ENCODE data around the gene ARHGEF33.

Gene ARHGEF33

DNA sequence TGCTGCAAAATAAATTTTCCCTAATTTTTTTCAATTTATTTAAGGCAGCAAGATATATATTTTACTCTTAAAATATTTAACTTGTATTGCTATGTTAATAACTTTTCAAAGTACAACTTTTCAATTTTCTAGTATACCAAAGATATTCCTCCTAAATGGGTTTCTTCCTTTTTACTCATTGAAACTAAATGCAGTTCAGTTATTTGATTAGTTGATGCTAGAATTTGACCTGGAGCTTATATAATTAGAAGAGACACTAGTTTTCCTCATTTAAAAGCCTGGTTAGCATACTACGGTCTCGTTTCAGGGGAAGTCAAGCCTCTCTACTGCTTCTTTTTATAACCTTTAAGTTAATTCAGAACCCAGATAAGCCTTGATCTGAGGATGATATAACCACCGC lies at the start of gene ARHGEF33:
Gene ARHGEF33 (plus strand): TSS at position 301 of the 400 bp plus-strand sequence. CDS start 29,573 bp downstream, outside the sequence.
- no peak for DNase-seq

DNA sequence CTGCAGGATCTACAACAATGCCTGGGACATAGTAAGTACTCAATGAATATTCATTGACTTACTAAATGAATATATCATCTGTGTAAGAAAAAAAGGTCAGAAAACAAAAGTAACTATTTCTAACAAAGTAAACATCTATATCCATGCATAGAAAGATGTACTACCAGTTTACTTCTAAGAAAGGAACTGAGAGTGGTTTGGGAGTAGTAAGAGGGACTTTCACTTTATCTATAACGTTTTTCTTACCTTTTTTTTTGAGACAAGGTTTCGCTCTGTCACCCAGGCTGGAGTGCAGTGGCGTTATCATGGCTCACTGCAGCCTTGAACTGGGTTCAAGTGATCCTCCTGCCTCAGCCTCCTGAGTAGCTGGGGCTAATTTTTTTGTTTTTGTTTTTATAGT lies 39.6 kb upstream of the ARHGEF33 start:
- DNase-seq = no peak

DNA sequence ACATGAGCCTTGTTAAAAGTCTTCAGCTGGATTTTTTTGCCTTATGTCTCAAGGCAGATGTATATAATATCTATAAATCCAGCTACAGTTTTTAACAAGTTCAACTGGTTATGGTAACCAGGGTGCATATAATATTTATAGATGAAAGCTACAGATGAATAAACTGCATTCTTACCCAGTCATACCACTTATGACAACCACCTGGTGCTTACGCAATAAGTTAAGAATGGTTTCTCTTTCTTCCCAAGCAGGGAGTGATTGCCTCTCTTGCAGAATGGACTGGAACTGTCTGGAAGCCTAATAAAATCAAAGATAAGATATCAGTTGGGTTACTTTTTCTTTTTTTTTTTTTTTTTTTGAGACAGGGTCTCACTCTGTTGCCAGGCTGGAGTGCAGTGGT lies 33.5 kb upstream of the ARHGEF33 start:
- DNase-seq = no peak

DNA sequence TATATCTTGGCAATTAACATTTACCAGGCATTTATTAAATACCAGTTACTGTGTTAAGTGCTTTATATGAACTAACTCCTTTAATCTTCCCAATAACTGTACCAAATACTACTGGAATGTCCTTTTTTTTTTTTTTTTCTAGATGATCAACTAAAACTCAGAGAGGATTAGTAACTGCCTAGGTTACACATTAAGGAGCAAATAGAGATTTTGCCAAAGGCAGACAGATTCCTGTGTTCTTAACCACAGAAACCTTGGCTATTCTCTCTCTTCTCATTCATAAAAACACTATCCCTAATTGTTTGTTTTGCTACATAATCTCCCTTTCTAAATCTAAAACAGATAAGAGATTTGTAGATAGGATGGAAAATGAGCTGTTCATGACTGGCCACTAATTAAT lies 27.2 kb upstream of the ARHGEF33 start:
- no peak for DNase-seq

DNA sequence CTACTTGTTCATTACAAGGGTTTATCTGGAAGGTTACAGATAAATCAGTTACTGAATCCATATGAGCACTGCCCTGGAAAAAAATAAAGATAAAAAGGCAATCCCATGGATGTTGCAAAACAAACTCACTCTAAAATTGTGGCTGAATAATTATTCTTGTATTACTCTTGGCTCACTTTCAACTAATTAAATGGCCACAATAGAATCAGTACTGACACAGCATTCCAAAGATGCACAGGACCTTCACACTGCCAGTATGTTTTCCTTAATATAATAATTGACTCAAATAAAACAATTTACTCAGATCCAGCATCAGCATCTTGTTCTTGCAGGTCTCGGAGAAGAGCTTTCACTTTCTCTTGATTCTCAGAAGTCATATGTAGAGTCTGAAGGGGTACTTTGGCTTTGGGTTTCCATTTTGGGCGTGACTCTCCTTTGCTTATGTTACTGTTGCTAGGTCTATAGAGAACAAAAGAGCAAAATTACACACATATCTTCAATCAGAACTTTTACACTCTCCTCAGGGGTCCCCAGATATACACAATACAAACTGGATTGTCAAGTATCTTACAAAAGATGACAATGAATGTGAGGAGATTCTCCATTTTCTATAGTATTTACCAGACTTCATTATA lies 26.5 kb upstream of the ARHGEF33 start:
- no peak for DNase-seq

DNA sequence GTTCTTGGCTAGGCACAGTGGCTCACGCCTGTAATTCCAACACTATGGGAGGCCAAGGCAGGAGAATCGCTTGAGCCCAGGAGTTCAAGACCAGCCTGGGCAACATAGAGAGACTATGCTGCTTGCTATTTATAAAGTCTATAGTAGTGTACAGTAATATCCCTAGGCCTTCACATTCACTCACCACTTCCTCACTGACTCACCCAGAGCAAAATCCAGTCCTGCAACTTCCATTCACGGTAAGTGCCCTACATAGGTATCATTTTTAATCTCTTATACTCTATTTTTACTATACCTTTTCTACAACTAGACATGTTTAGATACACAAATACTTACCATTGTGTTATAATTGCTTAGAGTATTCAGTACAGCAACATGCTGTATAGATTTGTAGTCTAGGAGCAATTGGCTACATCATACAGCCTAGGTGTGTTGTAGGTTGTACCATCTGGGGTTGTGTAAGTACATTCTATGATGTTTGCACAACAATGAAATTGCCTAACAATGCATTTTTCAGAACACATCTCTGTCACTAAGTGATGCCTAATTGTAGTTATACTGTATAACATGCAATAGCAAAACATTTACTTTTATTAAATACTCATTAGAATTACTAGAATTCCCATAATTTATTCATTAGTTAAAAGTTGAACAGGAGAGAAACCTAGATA lies 22.8 kb upstream of the ARHGEF33 start:
- DNase-seq = no peak

DNA sequence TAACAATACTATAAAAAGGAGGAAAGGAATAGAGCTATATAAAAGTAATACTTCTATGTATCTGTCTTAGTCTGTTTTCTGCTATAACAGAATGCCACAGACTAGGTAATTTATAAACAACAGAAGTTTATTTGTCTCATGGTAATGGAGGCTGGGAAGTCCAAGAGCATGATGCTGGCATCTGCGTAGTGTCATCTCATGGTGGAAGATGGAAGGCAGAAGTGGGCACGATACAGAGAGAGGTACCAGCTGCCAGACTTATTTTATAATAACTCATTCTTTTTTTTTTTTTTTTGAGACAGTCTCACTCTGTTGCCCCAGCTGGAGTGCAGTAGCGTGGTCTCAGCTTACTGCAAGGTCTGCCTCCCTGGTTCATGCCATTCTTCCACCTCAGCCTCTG lies 18.2 kb upstream of the ARHGEF33 start:
- no peak for DNase-seq

DNA sequence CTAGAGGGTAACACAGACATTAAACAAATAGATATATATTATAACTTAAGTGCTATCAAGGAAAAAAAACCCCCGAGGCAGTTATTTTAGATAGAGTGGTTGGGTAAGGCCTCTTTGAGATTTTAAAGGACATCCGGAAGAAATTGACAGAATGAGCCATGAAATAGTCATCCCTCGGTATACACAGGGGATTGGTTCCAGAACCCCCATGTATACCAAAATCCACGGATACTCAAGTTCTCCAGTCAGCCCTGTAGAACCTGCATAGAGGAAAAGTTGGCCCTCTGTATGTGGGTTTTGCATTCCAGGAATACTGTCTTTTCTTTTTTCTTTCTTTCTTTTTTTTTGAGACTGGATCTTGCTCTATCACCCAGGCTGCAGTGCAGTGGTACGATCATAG lies 15.9 kb upstream of the ARHGEF33 start:
- DNase-seq = no peak

DNA sequence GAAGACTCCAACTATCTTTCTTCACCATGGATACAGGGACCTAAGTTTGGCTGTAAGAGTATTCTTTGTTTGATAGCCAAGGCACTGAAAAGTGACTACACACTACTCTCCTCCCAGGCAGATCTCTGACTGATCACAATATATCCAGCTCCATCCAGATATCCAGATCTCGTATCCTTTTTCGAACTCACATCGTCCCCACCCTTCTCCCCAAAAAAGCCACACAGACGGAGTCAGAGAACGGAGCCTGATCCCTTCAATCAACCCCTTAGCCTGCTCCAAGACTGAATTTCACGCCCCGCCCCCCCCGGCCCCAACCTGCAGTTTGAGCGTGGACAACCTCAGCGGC lies 14.5 kb upstream of the ARHGEF33 start:
- no peak for DNase-seq

DNA sequence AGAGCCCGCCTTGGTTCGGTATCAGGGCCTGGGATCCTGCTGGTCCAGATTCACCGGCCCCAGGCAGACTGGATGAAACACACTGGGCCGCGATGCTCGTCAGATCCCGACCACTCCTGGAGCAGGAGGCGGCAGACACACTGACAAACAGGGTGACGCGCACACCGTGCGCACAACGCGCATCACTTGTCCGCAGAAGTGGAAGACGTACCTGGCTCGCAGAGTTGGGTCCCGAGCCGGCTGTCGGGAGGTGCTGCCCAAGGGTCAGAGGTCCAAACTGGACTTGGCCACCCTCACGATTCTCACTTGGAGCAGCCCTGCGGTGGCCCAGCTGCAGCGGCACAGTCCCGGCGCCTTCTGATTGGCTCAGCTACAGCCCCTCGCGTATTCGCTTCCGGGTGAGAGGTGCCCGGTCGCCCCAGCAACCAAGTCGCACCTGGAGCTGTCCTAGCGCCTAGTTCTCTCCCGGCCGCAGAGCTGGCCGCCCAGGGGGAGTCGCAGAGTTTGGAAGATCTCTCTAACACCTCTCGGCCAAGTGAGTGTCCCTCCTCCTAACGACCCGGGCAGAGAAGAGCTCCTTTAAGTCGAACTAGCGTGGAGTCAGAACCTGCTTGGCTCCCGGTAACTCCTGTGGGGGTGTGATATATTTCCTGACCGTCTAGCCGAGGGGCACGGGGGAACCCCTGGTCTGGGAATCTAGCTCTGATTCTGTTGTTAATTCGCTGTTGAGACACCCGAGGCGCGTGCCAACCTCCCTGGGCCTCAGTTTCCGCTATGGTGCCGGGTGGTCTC lies 13.9 kb upstream of the ARHGEF33 start, which contains the start of the genes DHX57 and MORN2:
Gene DHX57 (minus strand): TSS at position 359 of the 792 bp plus-strand sequence. CDS start 7,529 bp downstream, outside the sequence.
Gene MORN2 (plus strand): TSS at position 401 of the 792 bp plus-strand sequence.
- DNase-seq = peak; percentile 82 to 84

DNA sequence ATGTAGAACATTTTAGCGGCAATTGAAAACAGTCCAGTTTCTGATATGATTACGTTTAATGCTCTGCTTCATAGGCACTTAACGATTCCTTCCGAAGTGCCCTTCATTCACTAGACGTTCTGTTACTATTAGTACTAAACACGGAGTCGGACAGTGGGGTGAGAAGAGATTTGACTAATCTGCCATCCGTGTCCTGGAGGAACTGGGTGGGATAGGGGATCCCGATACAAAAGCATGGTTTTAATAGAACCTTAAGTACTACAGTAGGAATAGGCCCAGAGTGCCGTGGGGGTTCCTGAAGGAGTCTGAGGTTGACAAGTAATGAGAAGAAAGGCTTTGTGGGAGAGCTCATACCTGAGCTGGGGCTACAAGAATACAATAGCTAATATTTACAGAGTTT lies 13.3 kb upstream of the ARHGEF33 start:
- no peak for DNase-seq

DNA sequence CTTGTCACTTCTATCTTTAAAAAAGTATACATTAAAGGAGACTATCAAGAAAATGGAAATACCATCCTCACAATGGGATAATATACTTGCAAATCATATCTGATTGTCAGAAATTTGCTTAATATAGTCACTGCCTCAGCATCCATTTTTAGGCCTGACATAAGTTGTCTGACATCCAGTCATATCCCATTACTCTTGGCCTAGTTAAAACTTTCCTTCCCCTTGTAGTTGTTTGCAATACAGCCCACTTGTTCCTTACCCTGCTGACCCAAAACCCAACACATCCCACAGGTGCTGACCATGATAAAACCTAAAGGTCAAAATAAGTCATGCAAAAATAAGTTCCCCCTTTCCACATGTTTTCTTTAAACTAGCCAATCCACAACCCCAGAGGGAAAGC lies 3.6 kb upstream of the ARHGEF33 start:
- no peak for DNase-seq

DNA sequence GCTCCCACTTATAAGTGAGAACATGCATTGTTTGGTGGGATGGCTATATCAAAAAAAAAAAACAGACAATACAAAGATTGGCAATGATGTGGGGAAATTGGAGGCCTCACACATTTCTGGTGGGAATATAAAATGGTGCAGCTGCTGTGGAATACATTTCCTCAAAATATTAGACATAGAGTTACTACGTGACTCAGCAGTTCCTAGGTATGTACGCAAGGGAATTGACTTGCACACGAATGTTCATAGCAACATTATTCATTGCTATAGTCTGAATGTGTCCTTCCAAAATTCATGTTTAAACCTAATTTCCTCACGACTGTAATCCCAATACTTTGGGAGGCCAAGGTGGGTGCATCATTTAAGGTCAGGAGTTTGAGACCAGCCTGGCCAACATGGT lies 2.3 kb upstream of the ARHGEF33 start:
- DNase-seq = no peak

DNA sequence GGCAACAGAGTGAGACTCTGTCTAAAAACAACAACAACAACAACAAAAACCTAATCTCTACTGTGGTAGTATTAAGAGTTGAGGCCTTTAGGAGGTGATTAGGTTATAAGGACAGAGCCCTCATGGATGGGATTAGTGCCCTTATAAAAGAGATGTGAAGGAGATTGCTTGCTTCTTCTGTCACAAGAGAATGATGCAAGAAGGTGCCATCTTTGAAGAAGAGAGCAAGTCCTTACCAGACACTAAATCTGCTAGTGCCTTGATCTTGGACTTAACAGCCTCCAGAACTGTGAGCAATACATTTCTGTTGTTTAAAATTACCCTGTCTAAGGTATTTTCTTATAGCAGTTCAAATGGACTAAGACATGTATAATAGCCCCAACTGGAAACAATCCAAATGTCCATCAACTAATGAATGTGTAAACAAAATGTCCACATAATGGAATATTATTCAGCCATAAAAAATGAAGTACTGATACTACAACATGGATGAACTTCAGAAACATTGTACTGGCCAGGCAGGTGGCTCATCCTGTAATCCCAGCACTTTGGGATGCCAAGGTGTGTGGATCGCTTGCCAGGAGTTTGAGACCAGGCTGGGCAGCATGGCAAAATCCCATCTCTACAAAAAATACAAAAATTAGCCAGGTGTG lies 1.6 kb upstream of the ARHGEF33 start:
- DNase-seq = no peak

DNA sequence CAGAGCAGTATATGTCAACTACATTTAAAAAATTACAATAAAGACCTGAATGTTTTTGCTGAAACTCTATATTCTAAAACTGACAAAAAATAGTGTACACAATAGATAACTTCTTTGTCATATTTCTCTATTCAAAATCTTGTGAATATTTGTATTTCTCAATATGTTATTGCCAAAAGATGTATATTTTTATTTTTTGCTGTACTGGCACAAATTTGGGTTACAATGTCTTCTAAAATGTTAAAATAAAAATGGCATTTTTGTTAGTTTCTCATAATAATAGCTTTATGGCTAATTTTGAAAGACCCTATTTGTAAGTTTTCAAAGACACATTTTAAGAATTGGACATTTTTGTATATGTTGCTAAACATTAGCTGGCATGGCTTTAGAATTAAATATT lies 630 bp upstream of the ARHGEF33 start:
- no peak for DNase-seq

DNA sequence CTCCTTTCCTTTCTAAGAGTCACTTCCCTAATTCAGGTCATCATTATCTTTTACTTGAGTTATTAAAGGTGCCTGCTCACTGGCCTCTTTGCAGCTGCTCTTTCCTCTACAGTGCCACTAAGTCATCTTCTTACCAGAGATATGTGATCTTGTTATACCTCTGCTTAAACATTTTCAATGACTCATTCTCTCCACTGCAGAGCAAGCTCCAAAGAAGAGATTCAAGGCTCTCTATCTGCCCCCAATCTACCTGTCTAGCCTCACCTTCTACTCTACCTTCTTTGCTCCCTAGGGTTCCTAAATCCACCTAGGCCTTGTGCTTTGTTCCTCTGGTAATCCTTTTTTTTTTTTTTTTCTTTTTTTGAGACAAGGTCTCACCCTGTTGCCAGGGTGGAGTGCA lies 3.1 kb downstream of the ARHGEF33 start:
- DNase-seq = no peak

DNA sequence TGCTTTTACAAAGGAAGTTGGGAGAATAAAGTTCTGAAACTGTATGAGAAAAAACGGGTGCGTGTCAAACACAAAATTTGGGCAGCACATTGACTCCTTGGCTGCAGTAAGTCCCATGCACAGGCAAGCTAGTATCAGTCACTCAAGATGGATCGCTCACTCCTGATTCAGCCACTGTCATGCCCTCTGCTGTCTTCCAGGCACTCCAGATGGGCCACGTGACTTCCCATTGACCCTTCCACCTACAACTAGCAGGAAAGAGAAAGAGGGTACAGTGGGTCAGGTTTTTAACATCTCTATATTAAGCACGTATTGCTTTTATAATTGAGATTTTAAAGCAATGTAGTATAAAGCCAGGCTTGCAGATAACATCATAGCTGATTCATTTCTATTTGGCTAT lies 8.6 kb downstream of the ARHGEF33 start:
- no peak for DNase-seq

DNA sequence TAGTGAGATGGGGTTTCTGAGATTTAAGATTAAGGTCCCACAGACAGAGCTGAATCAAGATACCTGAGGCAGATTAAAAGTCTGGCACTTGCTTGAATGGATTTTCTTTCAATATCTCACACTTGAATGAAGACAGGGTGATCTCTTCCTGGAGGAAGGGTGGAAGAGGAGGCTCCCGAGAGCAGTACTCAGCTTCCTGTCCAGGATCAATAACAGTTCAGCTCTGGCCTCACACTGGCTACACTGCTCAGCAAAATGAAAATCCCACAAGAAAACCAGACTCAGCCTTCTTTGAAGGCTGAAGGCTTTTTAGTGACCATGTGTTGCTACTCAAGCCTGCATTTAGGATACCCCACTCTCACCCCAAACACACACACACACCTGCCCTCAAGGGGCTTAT lies 11.1 kb downstream of the ARHGEF33 start:
- no peak for DNase-seq

DNA sequence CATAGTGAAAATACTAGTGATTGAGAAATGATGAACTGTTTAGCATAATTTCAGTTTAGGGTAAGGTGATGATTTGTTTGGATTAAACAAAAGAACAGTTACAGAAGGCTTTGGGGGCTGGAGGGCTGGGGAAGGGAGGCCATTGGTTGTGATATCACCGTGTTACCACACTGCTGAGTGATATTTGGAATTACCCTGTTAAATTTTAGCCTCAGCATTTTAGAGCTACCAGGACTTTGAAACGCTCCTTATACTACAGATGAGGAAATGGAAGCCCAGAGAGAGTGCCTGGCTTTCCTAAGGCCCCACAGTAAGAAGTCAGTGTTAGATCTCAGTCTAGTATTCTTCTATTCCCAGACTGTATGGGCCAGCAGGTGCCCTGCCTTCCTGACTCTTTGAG lies 15.6 kb downstream of the ARHGEF33 start:
- DNase-seq = no peak

DNA sequence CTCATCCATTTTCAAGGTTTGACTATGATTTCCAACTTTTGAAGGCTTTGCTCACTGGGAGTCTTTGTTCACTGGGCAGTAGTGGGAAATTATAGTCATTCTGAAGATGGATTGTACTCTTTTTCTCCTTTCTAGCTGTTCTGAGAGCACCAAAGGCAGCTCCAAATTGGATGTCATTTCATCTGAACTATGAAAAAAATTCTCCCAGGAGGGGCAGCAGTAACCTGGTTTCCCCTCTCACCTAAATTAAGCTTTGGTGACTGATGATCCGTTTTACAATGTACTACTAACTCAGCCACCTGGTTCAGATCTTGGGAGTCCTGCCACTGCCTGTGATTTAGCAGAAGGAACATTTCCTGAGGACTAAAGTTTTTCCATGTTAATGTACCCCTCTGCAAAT lies 17.6 kb downstream of the ARHGEF33 start:
- DNase-seq = no peak

DNA sequence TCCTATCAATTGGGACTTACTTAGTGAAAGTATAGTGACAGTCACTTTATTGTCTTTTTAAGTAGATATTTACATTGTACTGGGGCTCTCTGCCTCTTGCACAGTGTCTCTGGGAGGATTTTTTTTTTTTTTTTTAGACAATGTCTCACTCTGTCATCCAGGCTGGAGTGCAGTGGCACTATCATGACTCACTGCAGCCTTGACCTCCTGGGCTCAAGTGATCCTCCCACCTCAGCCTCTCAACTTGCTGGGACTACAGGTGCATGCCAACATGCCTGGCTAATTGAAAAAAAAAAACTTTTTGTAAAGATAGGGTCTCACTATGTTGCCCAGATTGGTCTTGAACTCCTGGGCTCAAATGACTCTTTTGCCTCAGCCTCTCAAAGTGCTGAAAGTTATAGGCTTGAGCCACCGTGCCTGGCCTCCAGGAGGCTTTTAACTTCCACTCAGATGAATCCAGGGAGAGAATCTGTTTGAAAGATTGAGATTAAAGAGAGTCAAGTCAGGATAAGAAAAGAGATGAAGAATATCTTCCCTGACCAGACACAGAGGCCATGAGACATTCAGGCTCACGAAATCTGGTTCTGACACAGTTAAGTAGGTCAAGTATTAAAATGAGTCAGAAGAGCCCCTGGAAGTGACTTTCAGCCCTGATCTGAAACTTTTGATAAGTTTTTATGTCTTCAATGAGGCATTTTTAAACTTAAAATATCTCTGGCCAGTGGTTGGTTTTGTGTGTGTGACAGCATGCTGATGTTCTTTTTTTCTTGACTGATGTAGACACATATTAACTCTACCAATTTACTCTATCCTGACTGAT lies 18.3 kb downstream of the ARHGEF33 start:
- peak in 1 of 2 donors; percentile 1 for DNase-seq

DNA sequence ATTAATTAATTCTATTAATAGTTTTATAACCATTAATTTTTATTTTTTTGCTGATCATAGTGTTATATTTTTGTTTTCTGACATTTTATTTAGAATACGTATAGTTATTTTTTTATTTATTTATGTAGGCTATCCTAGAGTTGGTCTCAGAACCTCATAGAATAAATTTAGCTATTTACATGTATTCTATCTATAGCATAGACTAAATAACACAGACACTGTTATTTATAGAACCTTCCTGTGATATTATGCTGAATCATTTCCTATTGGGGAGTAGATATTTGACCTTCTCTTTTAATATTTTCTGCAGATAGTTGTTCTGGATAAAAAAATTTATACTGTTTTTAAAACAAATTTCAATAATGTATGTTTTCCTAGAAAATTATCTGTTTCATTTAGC lies 20.2 kb downstream of the ARHGEF33 start:
- DNase-seq = no peak

DNA sequence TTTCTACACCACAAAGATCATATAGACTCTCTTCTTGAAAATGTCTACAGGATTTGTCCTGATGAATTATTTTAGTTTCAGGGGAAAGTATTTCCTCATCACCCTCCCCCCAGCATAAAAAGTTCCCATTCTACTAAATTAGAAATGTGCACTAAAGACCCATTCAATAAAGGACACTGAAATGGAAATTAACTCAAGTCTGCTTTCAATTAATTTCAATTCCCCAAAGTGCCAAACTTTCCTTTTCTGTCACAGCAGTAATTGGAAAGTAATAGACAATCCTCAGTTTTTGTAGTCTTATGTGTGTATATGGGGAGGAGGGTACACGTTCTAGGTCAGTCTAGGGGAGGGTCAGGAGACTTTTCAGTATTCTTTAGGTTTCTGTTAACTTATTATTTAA lies 21.5 kb downstream of the ARHGEF33 start:
- no peak for DNase-seq

Measured in stimulated activated CD4-positive, alpha-beta T cell treated with anti-CD3 and anti-CD28 coated beads, Interleukin-2, amount 100 ng/mL, for 24 hours (primary cell).